ENCODE results near the gene FGR. TPM values are rescaled to one million over a fixed set of nuclear protein-coding genes. Genes with fewer than 3 reads are reported as not detected.

FGR gene
- total and polyA plus RNA-seq, 2 of the 13 experiments (the other 11 are each of a cell fraction or from before 2014, with no cell fraction given), result not detected

- H3K36me3 ChIP-seq (replicated peaks in 1 of 2; ENCODE audit: control insufficient read depth in 1 of 2, insufficient read depth in 2 of 2, low read length in 2 of 2), result peaks cover 0 to 2% of the 10 kb centered on the region in 2 experiments; a peak in 1 of 5 replicates
- H3K4me1 ChIP-seq (ENCODE audit: insufficient read depth, low read length), result peaks cover 73% of the 10 kb centered on the region
- peaks cover 40% of the 10 kb centered on the region; the same call in 1 of the 2 replicates for H4K20me1 ChIP-seq (ENCODE audit: insufficient read depth, low read length)
- peak overlapping the region; percentile 52; the same call in 1 of the 2 replicates for H3K9ac ChIP-seq (ENCODE audit: insufficient read depth, low read depth, low read length)
- H3K79me2 ChIP-seq (ENCODE audit: insufficient read depth, low read length), result peaks cover 48% of the 10 kb centered on the region
- no peaks in the 10 kb centered on the region for H3K9me3 ChIP-seq (ENCODE audit: low read length)
- CTCF ChIA-PET (ENCODE audit: low intra/inter-chr PET ratio, low total read pairs), result no interaction called here
- ATAC-seq (peak; percentile 9), FAIRE-seq (no peak), DNase-seq (ENCODE audit: low spot score) (no peak)
- H3K4me3 ChIP-seq (replicated peaks in 1 of 3; ENCODE audit: insufficient read depth in 1 of 3, low read depth in 2 of 3, low read length in 3 of 3), result peak overlapping the region; percentile 66 to 86 (median 83)
- peak overlapping the region; percentile 84 for H3K4me2 ChIP-seq (ENCODE audit: low read depth, low read length)
- 0% methylated on average over 6 of the region's 23 CpGs for WGBS (ENCODE audit: low lambda C conversion rate)
- intact Hi-C loops (cut with micrococcal nuclease; ENCODE audit: unreplicated experiment) (loop anchor here (5.0 kb wide), 1 partner anchor 35 kb away; no protein-coding TSS in a partner anchor), in situ Hi-C loops (cut with HindIII; ENCODE audit: extremely low pct_ligation_motif_present, low pct_unique_long_range_greater_than_20kb) (loop anchor here (10.0 kb wide), 1 partner anchor 307 kb away; no protein-coding TSS in a partner anchor)
- BruUV-seq (replicated peaks), result no TSS peak
- POLR2A ChIA-PET, result interaction anchor here (0.9 to 4.7 kb wide), 10 partner anchors 11 to 112 kb away, joined by 3 to 30 read pairs (median 5); partner anchors contain the start of gene WASF2
- no peaks in the 10 kb centered on the region; a peak in 1 of 5 replicates for H3K27me3 ChIP-seq (ENCODE audit: control insufficient read depth in 1 of 2, insufficient read depth in 2 of 2, low read length in 2 of 2)
- peak overlapping the region; percentile 21 for H3K27ac ChIP-seq (ENCODE audit: extremely low read length, insufficient read depth, low read length)
- H2AFZ ChIP-seq (ENCODE audit: low read length), result no peak overlapping the region
- TF ChIP-seq CHD2 (IDR thresholded peaks at IDR 0.05; ENCODE audit: low read depth, low read length) (no peak), NFAT5 (CRISPR knock-in tag; IDR thresholded peaks at IDR 0.05) (no peak), HMGXB4 (CRISPR knock-in tag; IDR thresholded peaks at IDR 0.05; ENCODE audit: borderline replicate concordance in 1 of 2, low read depth in 1 of 2) (0 out of 4 replicates have a peak, but pooled peaks of 1 of the 2 experiments have one; percentile 31), ZNF430 (CRISPR knock-in tag; IDR thresholded peaks at IDR 0.05) (0 out of 2 replicates have a peak, but pooled peaks have one; percentile 32), TRAFD1 (CRISPR knock-in tag; IDR thresholded peaks at IDR 0.05; ENCODE audit: borderline replicate concordance) (no peak), PRDM4 (CRISPR knock-in tag; IDR thresholded peaks at IDR 0.05; ENCODE audit: borderline replicate concordance) (no peak), SP2 (CRISPR knock-in tag; IDR thresholded peaks at IDR 0.05) (no peak), ZNF619 (CRISPR knock-in tag; IDR thresholded peaks at IDR 0.05) (0 out of 2 replicates have a peak, but pooled peaks have one; percentile 47), TSC22D2 (CRISPR knock-in tag; IDR thresholded peaks at IDR 0.05; ENCODE audit: borderline replicate concordance) (no peak), ZNF263 (CRISPR knock-in tag; IDR thresholded peaks at IDR 0.05) (peak; percentile 90)
Measured at GRCh38 chr1:27601771-27602461, 33.1 kb downstream of the FGR start.
